DOHH2 (cell line): Measurements from ENCODE around the gene SUN1.

Experiments
- CTCF ChIP-seq: fragments of 200-600 bp; sonication (generic); IDR thresholded peaks from one replicate; pipeline ENCODE4 v1.5.1; 2014; ENCODE audit warnings: antibody characterized with exemption, mild to moderate bottlenecking, low read depth, low read length; ENCODE audit not compliant: poor library complexity, severe bottlenecking
- EZH2phosphoT487 ChIP-seq: fragments of 200-600 bp; sonication (generic); IDR thresholded peaks from 2 replicates; pipeline ENCODE4 v1.6.1; 2017; ENCODE audit warnings: borderline replicate concordance, mild to moderate bottlenecking, antibody characterized with exemption, low read length, moderate library complexity, mixed read lengths

- TF ChIP-seq CTCF = no peak
- no peak for TF ChIP-seq EZH2phosphoT487
Observed at GRCh38 chr7:888081-889024, 56.1 kb downstream of the SUN1 start.
